Measurements from ENCODE around the gene MLST8. TPM values are rescaled to one million over a fixed set of nuclear protein-coding genes. Genes with fewer than 3 reads are reported as not detected.

The MLST8 gene
- total RNA-seq, 1 experiment from 2014 or later = 53.1 TPM

DNA sequence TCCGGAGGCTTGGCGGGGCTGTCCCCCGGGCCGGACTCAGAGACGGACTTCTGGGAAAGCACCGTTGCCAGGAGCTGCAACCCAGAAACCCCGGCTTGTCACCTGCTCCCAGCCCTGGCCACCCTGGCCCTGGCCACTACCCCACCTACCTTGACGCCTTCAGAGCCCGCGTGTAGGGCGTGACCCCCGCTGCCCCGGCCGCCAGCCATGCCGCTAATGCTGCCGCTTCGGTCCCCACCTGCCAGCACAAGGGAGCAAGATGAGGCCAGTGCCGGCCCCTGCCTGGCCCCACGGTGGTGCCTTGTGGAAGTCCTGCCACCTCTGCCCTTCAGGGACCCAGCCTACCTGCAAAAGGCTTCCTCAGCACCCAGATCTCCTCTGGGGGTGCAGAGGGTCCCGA, 20.3 kb upstream of the MLST8 start:
- peaks cover 14% of the 10 kb centered on the region for H3K36me3 Mint-ChIP-seq (ENCODE audit: insufficient read depth, unreplicated experiment)
- Histone ChIP-seq H3K27me3 (replicated peaks; ENCODE audit: control insufficient read depth, insufficient read depth, low read length) (no peaks in the 10 kb centered on the region), H3K9me3 (no peaks in the 10 kb centered on the region), H3K36me3 (ENCODE audit: control insufficient read depth, insufficient read depth, low read length) (no peaks in the 10 kb centered on the region), H3K4me3 (ENCODE audit: low read depth, low read length) (no peak overlapping the region), H3K4me1 (no peaks in the 10 kb centered on the region)
- no peaks in the 10 kb centered on the region for H3K9me3 Mint-ChIP-seq (ENCODE audit: unreplicated experiment)
- POLR2A ChIA-PET = no interaction called here
- H3K4me1 Mint-ChIP-seq (ENCODE audit: low read depth, unreplicated experiment) = peaks cover 6% of the 10 kb centered on the region
- H3K27ac Mint-ChIP-seq (ENCODE audit: unreplicated experiment) = no peak overlapping the region
- no peak for TF ChIP-seq CTCF (IDR thresholded peaks at IDR 0.05; ENCODE audit: insufficient read depth in 1 of 2, low read depth in 1 of 2, low read length in 1 of 2, severe bottlenecking in 1 of 2, unreplicated experiment in 1 of 2)
- BruUV-seq (replicated peaks) = no TSS peak
- intact Hi-C loops (cut with micrococcal nuclease; ENCODE audit: unreplicated experiment) = no loop called here
- CTCF ChIA-PET = interaction anchor here (1.2 kb wide), 1 partner anchor 10 kb away, joined by 3 read pairs; no protein-coding TSS in a partner anchor
- no peak for DNase-seq
- no peak overlapping the region for H3K4me3 Mint-ChIP-seq (ENCODE audit: unreplicated experiment)
- H3K27me3 Mint-ChIP-seq (ENCODE audit: insufficient read depth, unreplicated experiment) = no peaks in the 10 kb centered on the region

- no peak overlapping the region for H3K27ac Mint-ChIP-seq (ENCODE audit: unreplicated experiment)
- BruUV-seq (replicated peaks) = no TSS peak
- intact Hi-C loops (cut with micrococcal nuclease; ENCODE audit: unreplicated experiment) = no loop called here
- H3K36me3 Mint-ChIP-seq (ENCODE audit: insufficient read depth, unreplicated experiment) = peaks cover 14% of the 10 kb centered on the region
- ChIA-PET CTCF (no interaction called here), POLR2A (interaction anchor here (0.6 kb wide), 1 partner anchor 129 kb away, joined by 5 read pairs; no protein-coding TSS in a partner anchor)
- Histone ChIP-seq H3K4me3 (ENCODE audit: low read depth, low read length) (no peak overlapping the region), H3K9me3 (no peaks in the 10 kb centered on the region), H3K4me1 (no peaks in the 10 kb centered on the region), H3K27me3 (replicated peaks; ENCODE audit: control insufficient read depth, insufficient read depth, low read length) (no peaks in the 10 kb centered on the region), H3K36me3 (ENCODE audit: control insufficient read depth, insufficient read depth, low read length) (no peaks in the 10 kb centered on the region; the same call in 1 of the 2 replicates)
- no peak for DNase-seq
- peaks cover 6% of the 10 kb centered on the region for H3K4me1 Mint-ChIP-seq (ENCODE audit: low read depth, unreplicated experiment)
- H3K27me3 Mint-ChIP-seq (ENCODE audit: insufficient read depth, unreplicated experiment) = no peaks in the 10 kb centered on the region
- no peak overlapping the region for H3K4me3 Mint-ChIP-seq (ENCODE audit: unreplicated experiment)
- no peaks in the 10 kb centered on the region for H3K9me3 Mint-ChIP-seq (ENCODE audit: unreplicated experiment)
- TF ChIP-seq CTCF (IDR thresholded peaks at IDR 0.05; ENCODE audit: insufficient read depth in 1 of 2, low read depth in 1 of 2, low read length in 1 of 2, severe bottlenecking in 1 of 2, unreplicated experiment in 1 of 2) = no peak
Measured at GRCh38 chr16:2186064-2186463, 19.2 kb upstream of the MLST8 start.

DNA sequence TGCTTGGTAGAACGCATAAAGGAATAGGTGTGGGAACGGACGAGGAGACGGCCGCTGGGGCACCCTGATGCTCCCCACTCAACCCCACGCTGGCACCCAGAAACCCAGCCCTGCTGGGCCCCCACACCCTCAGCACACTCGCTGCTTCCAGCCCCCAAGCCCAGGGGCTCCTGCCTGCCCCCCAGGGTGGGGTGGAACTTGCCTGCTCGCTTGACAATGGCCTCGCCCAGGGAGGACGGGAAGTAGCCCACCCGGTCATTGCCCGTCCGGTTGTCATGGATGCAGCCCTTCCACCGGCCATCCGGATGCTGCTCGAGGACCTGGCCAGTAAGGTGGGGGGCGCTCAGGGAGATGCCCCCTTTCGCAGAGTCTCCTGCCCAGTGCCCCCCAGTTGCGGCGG, 18.7 kb upstream of the MLST8 start:
- Mint-ChIP-seq H3K36me3 (ENCODE audit: insufficient read depth, unreplicated experiment) (peaks cover 13% of the 10 kb centered on the region), H3K4me3 (ENCODE audit: unreplicated experiment) (no peak overlapping the region), H3K27me3 (ENCODE audit: insufficient read depth, unreplicated experiment) (no peaks in the 10 kb centered on the region), H3K9me3 (ENCODE audit: unreplicated experiment) (no peaks in the 10 kb centered on the region), H3K27ac (ENCODE audit: unreplicated experiment) (no peak overlapping the region), H3K4me1 (ENCODE audit: low read depth, unreplicated experiment) (peaks cover 6% of the 10 kb centered on the region)
- no peaks in the 10 kb centered on the region for H3K9me3 ChIP-seq
- no peaks in the 10 kb centered on the region for H3K4me1 ChIP-seq
- no peak for TF ChIP-seq CTCF (IDR thresholded peaks at IDR 0.05; ENCODE audit: insufficient read depth in 1 of 2, low read depth in 1 of 2, low read length in 1 of 2, severe bottlenecking in 1 of 2, unreplicated experiment in 1 of 2)
- no peaks in the 10 kb centered on the region for H3K27me3 ChIP-seq (replicated peaks; ENCODE audit: control insufficient read depth, insufficient read depth, low read length)
- no TSS peak for BruUV-seq (replicated peaks)
- ChIA-PET CTCF (no interaction called here), POLR2A (interaction anchor here (0.6 kb wide), 1 partner anchor 130 kb away, joined by 5 read pairs; no protein-coding TSS in a partner anchor)
- no peaks in the 10 kb centered on the region; the same call in 1 of the 2 replicates for H3K36me3 ChIP-seq (ENCODE audit: control insufficient read depth, insufficient read depth, low read length)
- no peak overlapping the region for H3K4me3 ChIP-seq (ENCODE audit: low read depth, low read length)
- no peak for DNase-seq
- intact Hi-C loops (cut with micrococcal nuclease; ENCODE audit: unreplicated experiment) = no loop called here

Measured in Caco-2 (cell line).